ENCODE results near the gene CCSER2. TPM values are rescaled to one million over a fixed set of nuclear protein-coding genes. Genes with fewer than 3 reads are reported as not detected.

Gene CCSER2
- total RNA-seq, 1 donor from 2014 or later = 78.8 TPM

DNA sequence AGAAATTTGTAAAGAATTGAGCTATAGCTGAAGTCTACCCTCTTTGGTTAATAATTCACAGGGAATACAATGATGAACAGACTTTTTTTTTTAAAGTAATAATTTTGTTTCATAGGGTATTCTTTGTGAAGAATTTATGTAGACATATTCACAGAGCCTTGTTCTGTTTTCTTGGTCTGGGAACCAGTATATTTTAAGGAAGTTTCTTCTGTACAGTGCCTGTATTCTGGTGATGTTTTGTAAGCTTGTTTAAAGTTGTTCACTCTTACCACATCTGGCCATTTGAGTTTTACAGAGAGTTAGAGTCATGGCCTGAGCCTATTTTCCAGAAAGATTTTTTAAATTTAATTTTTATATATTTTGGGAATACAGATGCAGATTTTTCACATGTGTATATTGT lies 70.3 kb downstream of the CCSER2 start:
- H3K4me1 Mint-ChIP-seq (ENCODE audit: low read depth) = peaks cover 7% of the 10 kb centered on the region
- H3K27me3 Mint-ChIP-seq (ENCODE audit: low read depth) = no peaks in the 10 kb centered on the region
- DNase-seq (ENCODE audit: low spot score) = no peak
- H3K36me3 Mint-ChIP-seq (ENCODE audit: low read depth) = peaks cover 1% of the 10 kb centered on the region
- no peak overlapping the region for H3K27ac Mint-ChIP-seq (ENCODE audit: unreplicated experiment)
- TF ChIP-seq, protein P1, sequence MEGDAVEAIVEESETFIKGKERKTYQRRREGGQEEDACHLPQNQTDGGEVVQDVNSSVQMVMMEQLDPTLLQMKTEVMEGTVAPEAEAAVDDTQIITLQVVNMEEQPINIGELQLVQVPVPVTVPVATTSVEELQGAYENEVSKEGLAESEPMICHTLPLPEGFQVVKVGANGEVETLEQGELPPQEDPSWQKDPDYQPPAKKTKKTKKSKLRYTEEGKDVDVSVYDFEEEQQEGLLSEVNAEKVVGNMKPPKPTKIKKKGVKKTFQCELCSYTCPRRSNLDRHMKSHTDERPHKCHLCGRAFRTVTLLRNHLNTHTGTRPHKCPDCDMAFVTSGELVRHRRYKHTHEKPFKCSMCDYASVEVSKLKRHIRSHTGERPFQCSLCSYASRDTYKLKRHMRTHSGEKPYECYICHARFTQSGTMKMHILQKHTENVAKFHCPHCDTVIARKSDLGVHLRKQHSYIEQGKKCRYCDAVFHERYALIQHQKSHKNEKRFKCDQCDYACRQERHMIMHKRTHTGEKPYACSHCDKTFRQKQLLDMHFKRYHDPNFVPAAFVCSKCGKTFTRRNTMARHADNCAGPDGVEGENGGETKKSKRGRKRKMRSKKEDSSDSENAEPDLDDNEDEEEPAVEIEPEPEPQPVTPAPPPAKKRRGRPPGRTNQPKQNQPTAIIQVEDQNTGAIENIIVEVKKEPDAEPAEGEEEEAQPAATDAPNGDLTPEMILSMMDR (IDR thresholded peaks at IDR 0.05) = no peak
- no peak overlapping the region for H3K4me3 Mint-ChIP-seq (ENCODE audit: unreplicated experiment)
- H3K9me3 Mint-ChIP-seq (ENCODE audit: low read depth) = peaks cover 8% of the 10 kb centered on the region

DNA sequence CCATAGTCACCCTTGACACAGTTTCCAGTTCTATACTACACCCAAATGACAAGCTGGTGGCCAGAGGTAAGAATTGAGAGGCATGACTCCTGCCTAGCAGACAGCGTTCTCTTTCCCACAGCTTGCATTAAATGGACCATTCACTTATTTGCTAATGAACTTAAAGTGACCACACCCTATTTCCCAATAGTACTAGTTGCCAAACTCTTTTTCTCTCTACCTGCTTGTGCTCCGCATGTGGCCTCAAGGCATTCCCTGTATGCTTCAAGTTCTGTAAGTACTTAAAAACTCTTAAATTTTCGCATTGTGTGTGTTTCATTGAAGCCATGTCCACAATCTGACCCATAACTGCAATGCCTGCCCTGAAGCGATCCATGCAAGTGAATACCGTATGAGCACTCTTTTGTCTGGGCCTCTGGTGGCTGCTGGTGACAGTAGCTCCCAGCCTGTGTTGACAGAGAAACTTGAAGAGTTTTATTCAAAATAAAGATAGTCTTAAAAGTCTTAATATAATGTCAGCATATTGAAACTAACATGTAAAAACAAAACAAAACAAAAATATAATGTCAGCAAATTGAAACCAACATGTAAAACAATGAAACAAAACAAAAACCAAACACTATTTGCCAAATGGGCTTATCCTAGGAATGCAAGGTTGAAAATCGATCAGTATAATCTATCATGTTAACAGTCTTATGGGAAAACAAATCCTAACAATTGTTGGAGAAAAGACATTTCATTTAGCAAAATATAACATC lies 73.6 kb downstream of the CCSER2 start:
- Mint-ChIP-seq H3K27ac (ENCODE audit: unreplicated experiment) (no peak overlapping the region), H3K4me3 (ENCODE audit: unreplicated experiment) (no peak overlapping the region), H3K27me3 (ENCODE audit: low read depth) (no peaks in the 10 kb centered on the region), H3K36me3 (ENCODE audit: low read depth) (peaks cover 1% of the 10 kb centered on the region), H3K9me3 (ENCODE audit: low read depth) (peaks cover 2% of the 10 kb centered on the region), H3K4me1 (ENCODE audit: low read depth) (peaks cover 7% of the 10 kb centered on the region)
- no peak for DNase-seq (ENCODE audit: low spot score)
- TF ChIP-seq, protein P1 (IDR thresholded peaks at IDR 0.05) = no peak

DNA sequence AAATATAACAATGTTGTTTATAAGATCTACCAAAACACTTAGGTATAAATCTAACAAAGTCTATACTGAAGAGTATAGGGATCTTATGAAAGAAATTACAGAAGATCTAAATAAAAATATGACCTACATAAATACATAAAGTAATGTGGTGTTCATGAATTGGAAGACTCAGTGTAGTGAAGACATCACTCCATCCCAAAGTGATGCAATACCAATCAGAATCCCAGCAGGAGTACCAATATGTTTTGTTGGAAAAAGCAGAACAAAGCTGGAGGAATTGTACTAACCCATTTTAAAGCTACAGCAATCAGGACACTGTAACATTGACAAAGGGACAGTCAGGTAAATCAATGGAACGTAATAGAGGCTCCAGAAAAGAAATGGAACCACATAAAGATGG lies 76.4 kb downstream of the CCSER2 start:
- TF ChIP-seq, protein P1 (IDR thresholded peaks at IDR 0.05) = no peak
- DNase-seq (ENCODE audit: low spot score) = no peak
- Mint-ChIP-seq H3K9me3 (ENCODE audit: low read depth) (no peaks in the 10 kb centered on the region), H3K36me3 (ENCODE audit: low read depth) (peaks cover 1% of the 10 kb centered on the region), H3K27ac (ENCODE audit: unreplicated experiment) (no peak overlapping the region), H3K27me3 (ENCODE audit: low read depth) (no peaks in the 10 kb centered on the region), H3K4me3 (ENCODE audit: unreplicated experiment) (no peak overlapping the region), H3K4me1 (ENCODE audit: low read depth) (no peaks in the 10 kb centered on the region)

DNA sequence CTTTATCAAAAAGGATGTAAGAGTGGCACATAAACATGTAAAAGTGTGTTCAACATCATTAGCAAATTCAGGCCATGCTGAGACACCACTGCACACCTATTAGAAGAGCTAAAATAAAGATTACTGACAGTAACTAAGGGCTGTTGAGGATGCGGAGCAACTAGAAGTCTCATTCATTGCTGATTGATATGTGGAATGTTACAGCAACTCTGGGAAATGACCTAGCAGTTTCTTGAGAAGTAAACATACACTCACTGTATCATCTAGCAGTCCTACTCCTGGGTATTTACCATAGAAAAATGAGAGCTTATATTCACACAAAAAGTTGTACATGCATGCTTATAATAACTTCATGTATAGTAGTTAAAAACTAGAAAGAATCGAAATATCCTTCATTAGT lies 77.3 kb downstream of the CCSER2 start:
- no peak overlapping the region for H3K27ac Mint-ChIP-seq (ENCODE audit: unreplicated experiment)
- peaks cover 5% of the 10 kb centered on the region for H3K9me3 Mint-ChIP-seq (ENCODE audit: low read depth)
- no peak for DNase-seq (ENCODE audit: low spot score)
- H3K27me3 Mint-ChIP-seq (ENCODE audit: low read depth) = no peaks in the 10 kb centered on the region
- peaks cover 8% of the 10 kb centered on the region for H3K36me3 Mint-ChIP-seq (ENCODE audit: low read depth)
- H3K4me1 Mint-ChIP-seq (ENCODE audit: low read depth) = no peaks in the 10 kb centered on the region
- TF ChIP-seq, protein P1 (IDR thresholded peaks at IDR 0.05) = no peak
- no peak overlapping the region for H3K4me3 Mint-ChIP-seq (ENCODE audit: unreplicated experiment)

DNA sequence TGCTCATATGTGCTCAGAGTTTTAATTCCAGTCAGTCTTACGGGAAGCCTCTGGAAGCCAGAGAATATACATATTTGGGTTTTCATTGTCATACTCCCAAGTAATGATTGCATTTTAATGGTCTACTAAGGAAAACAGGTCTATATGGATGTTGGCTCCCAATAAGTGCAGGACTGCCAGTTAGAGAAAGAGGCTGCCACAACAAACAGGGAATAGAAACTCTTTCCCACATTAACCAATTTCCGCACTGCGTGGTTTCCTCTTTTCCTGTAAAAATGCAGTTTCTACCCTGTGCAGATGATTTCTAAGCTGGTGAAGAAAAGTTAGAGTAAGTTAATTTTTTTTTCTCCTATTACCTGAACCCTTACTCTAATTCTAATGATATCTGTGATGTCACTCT lies 78.2 kb downstream of the CCSER2 start:
- TF ChIP-seq, protein P1 (IDR thresholded peaks at IDR 0.05) = no peak
- Mint-ChIP-seq H3K4me1 (ENCODE audit: low read depth) (no peaks in the 10 kb centered on the region), H3K36me3 (ENCODE audit: low read depth) (peaks cover 11% of the 10 kb centered on the region), H3K27me3 (ENCODE audit: low read depth) (no peaks in the 10 kb centered on the region), H3K4me3 (ENCODE audit: unreplicated experiment) (no peak overlapping the region), H3K27ac (ENCODE audit: unreplicated experiment) (no peak overlapping the region), H3K9me3 (ENCODE audit: low read depth) (peaks cover 14% of the 10 kb centered on the region)
- DNase-seq (ENCODE audit: low spot score) = no peak
